Karpas-422 (cell line): ENCODE results near the gene RPUSD4. TPM values are rescaled to one million over a fixed set of nuclear protein-coding genes. Genes with fewer than 3 reads are reported as not detected.
A peak's percentile ranks its signal among the peaks of the same experiment; 100 is the strongest.

ENCODE experiments used
- DNase-seq: peaks from one replicate; pipeline ENCODE4 v3.0.0-alpha.2; 2015
- H2AFZ ChIP-seq: fragments of 200-600 bp; sonication (generic); 2 replicates; pipeline ENCODE4 v1.6.1; 2014; ENCODE audit warnings: antibody characterized with exemption, low read length, mixed read lengths
- H3K27ac ChIP-seq: fragments of 200-600 bp; sonication (generic); 2 replicates; pipeline ENCODE4 v1.5.1; 2014; ENCODE audit warnings: mild to moderate bottlenecking, low read length, moderate library complexity
- H3K27me3 ChIP-seq: fragments of 200-600 bp; sonication (generic); 2 replicates; pipeline ENCODE4 v1.6.1; 2014; ENCODE audit warnings: low read length, mixed read lengths
- H3K36me3 ChIP-seq: fragments of 200-600 bp; sonication (generic); 2 replicates; pipeline ENCODE4 v1.6.1; 2014; ENCODE audit warnings: low read length, mixed read lengths; ENCODE audit not compliant: insufficient read depth
- H3K4me1 ChIP-seq: fragments of 200-600 bp; sonication (generic); 2 replicates; pipeline ENCODE4 v1.6.1; 2014; ENCODE audit warnings: mild to moderate bottlenecking, low read length, mixed read lengths
- H3K4me2 ChIP-seq: fragments of 200-600 bp; sonication (generic); 2 replicates; pipeline ENCODE4 v1.6.1; 2014; ENCODE audit warnings: low read length, low read depth, mild to moderate bottlenecking; ENCODE audit not compliant: poor library complexity, severe bottlenecking
- H3K4me3 ChIP-seq: fragments of 200-600 bp; sonication (generic); 2 replicates; pipeline ENCODE4 v1.5.1; 2014; ENCODE audit warnings: mild to moderate bottlenecking, antibody characterized with exemption, low read length, mixed read lengths
- H3K79me2 ChIP-seq: fragments of 200-600 bp; sonication (generic); 2 replicates; pipeline ENCODE4 v1.6.1; 2014; ENCODE audit warnings: mild to moderate bottlenecking, low read length, mixed read lengths
- H3K9ac ChIP-seq: fragments of 200-600 bp; sonication (generic); 2 replicates; pipeline ENCODE4 v1.6.0; 2014; ENCODE audit warnings: low read length
- H3K9me2 ChIP-seq: fragments of 200-600 bp; sonication (generic), shearing (Covaris generic); replicated peaks from 2 replicates; pipeline ENCODE4 v1.6.0; 2014; ENCODE audit warnings: mild to moderate bottlenecking, low read length, moderate library complexity; ENCODE audit not compliant: insufficient read depth
- H3K9me3 ChIP-seq: fragments of 300-700, 200-600 bp; sonication (generic); 2 replicates; pipeline ENCODE4 v1.6.1; 2014; ENCODE audit warnings: low read length, mixed read lengths
- H4K20me1 ChIP-seq: fragments of 200-600 bp; sonication (generic); 2 replicates; pipeline ENCODE4 v1.6.1; 2014; ENCODE audit warnings: mild to moderate bottlenecking, antibody characterized with exemption, low read length, low read depth; ENCODE audit not compliant: insufficient read depth
- total RNA-seq: library from RNA; depleted of rRNA; stranded (reverse); fragments of >200 nt; shearing (Covaris generic); gene quantifications from 2 replicates; pipeline ENCODE4 v1.2.3, GENCODE V29; 2014; ENCODE audit warnings: low replicate concordance

Gene RPUSD4
- total RNA-seq, 1 experiment from 2014 or later, result 15.5 TPM

DNA sequence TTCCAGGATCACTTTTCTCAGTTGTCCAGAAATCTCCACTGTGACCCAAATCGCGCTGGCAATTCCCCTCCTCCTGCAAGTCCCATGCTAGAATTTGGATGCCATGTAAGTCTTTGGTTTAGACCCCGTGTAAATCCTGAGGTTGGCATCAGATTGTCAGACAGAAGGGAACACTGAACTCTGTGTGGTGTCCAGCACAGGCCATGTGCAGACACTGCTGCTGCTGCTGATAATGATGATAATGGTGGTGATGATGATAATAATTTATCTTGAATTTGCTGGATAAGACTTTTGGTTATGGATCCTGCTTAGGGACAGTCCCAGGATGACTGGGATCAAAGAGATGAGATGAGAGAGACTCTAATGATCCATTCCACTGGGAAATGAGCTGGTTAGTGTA is 45.0 kb downstream of the RPUSD4 start:
- H3K4me2 ChIP-seq, result no peak overlapping the region
- H2AFZ ChIP-seq, result no peak overlapping the region
- no peaks in the 10 kb centered on the region for H3K79me2 ChIP-seq
- H3K27me3 ChIP-seq, result no peaks in the 10 kb centered on the region
- H3K9ac ChIP-seq, result no peak overlapping the region
- H3K4me3 ChIP-seq, result no peak overlapping the region
- H3K36me3 ChIP-seq, result no peaks in the 10 kb centered on the region
- H4K20me1 ChIP-seq, result no peaks in the 10 kb centered on the region
- peaks cover 34% of the 10 kb centered on the region for H3K4me1 ChIP-seq
- H3K9me3 ChIP-seq, result no peaks in the 10 kb centered on the region
- H3K27ac ChIP-seq, result no peak overlapping the region
- DNase-seq, result no peak
- no peaks in the 10 kb centered on the region for H3K9me2 ChIP-seq

DNA sequence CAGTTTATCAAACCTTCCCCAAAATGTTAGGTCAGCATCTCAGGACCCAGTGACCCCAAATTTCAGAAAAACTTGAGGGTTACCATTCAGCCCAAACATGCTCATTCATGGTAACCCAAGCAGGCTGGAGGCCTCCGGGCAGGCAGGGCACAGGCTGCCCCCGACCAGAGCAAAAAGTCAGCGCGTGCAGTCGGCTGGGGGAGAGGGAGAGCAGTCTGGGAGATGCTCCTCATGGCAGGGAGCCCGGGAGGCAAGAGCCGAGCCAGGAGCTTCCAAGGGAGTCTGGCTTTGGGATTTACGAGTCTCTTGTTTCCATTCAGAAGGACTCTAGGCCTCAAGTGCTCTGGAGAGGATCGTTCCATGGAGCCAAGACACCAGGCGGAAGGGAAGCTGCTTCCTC is 45.7 kb downstream of the RPUSD4 start:
- H3K27ac ChIP-seq, result no peak overlapping the region
- no peak overlapping the region for H3K9ac ChIP-seq
- H3K9me2 ChIP-seq, result no peaks in the 10 kb centered on the region
- no peak overlapping the region for H2AFZ ChIP-seq
- H3K4me2 ChIP-seq, result no peak overlapping the region
- H4K20me1 ChIP-seq, result no peaks in the 10 kb centered on the region
- peaks cover 34% of the 10 kb centered on the region for H3K4me1 ChIP-seq
- H3K79me2 ChIP-seq, result no peaks in the 10 kb centered on the region
- no peaks in the 10 kb centered on the region for H3K9me3 ChIP-seq
- H3K36me3 ChIP-seq, result no peaks in the 10 kb centered on the region
- H3K27me3 ChIP-seq, result no peaks in the 10 kb centered on the region
- H3K4me3 ChIP-seq, result no peak overlapping the region
- no peak for DNase-seq

DNA sequence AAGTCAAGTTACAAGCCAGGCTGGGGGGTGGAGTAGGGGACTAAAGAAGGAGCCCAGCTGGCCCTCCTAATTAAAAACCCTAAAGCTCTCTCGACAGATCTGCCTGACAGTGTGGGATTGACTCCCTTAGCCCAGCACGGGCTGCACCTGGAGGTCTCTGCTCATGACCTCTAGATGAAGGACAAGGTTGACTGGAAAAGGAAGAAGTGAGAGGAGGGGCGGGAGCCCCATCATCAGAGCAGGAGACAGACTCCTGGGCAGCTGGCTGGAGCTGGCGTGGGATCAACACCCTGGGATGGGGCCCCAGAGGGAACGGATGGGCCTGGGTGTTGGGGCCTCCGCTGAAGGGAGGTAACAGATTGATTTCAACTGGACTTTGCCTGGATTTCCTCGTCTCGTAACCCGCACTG is 46.1 kb downstream of the RPUSD4 start:
- Histone ChIP-seq H3K9me2 (no peaks in the 10 kb centered on the region), H4K20me1 (no peaks in the 10 kb centered on the region), H3K9me3 (no peaks in the 10 kb centered on the region), H2AFZ (no peak overlapping the region), H3K9ac (no peak overlapping the region), H3K4me2 (no peak overlapping the region), H3K27me3 (no peaks in the 10 kb centered on the region), H3K36me3 (no peaks in the 10 kb centered on the region), H3K4me1 (peaks cover 34% of the 10 kb centered on the region), H3K27ac (no peak overlapping the region), H3K79me2 (no peaks in the 10 kb centered on the region), H3K4me3 (no peak overlapping the region)
- DNase-seq, result no peak

DNA sequence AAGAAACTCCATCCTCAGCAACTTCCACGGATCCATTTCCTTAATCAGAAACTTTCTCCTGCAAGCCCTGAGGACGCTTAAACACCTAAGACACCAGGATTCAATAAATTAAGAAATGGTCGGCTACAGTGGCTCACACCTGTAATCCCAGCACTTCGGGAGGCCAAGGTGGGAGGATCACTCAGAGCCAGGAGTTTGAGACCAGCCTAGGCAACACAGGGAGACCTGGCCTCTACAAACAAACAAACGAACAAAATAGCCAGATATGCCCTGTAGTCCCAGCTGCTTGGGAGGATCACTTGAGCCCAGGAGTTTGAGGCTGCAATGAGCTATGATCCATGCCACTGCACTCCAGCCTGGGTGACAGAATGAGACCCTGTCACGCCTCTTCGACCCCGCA is 46.7 kb downstream of the RPUSD4 start:
- no peak overlapping the region for H2AFZ ChIP-seq
- no peak overlapping the region for H3K9ac ChIP-seq
- no peaks in the 10 kb centered on the region for H3K9me3 ChIP-seq
- no peaks in the 10 kb centered on the region for H4K20me1 ChIP-seq
- no peaks in the 10 kb centered on the region for H3K27me3 ChIP-seq
- no peak for DNase-seq
- peaks cover 39% of the 10 kb centered on the region for H3K4me1 ChIP-seq
- H3K79me2 ChIP-seq, result no peaks in the 10 kb centered on the region
- no peaks in the 10 kb centered on the region for H3K9me2 ChIP-seq
- H3K4me3 ChIP-seq, result no peak overlapping the region
- no peak overlapping the region for H3K4me2 ChIP-seq
- no peaks in the 10 kb centered on the region for H3K36me3 ChIP-seq
- H3K27ac ChIP-seq, result no peak overlapping the region

DNA sequence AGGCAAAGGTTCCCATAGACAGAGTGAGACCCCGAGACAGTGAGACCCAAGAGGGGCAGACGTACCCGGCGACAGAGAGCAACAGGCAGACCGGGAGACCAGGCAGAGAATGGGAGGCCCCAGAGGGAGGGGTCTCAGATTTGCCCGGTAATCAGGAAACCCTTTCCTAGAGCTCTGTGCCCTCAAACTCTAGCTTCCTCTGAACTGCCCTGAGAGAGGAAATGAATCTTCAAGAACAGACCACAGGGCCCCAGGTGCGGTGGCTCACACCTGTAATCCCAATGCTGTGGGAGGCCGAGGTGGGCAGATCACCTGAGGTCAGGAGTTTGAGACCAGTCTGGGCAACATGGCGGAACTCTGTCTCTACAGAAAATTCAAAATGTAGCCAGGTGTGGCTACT is 47.7 kb downstream of the RPUSD4 start:
- Histone ChIP-seq H2AFZ (no peak overlapping the region), H3K36me3 (no peaks in the 10 kb centered on the region), H3K4me1 (peaks cover 40% of the 10 kb centered on the region), H3K9me2 (no peaks in the 10 kb centered on the region), H3K9ac (no peak overlapping the region), H3K4me2 (peak overlapping the region; percentile 51), H3K9me3 (no peaks in the 10 kb centered on the region), H4K20me1 (no peaks in the 10 kb centered on the region), H3K27me3 (no peaks in the 10 kb centered on the region), H3K4me3 (peak overlapping the region; percentile 29), H3K27ac (peak overlapping the region; percentile 53), H3K79me2 (no peaks in the 10 kb centered on the region)
- DNase-seq, result peak; percentile 49

DNA sequence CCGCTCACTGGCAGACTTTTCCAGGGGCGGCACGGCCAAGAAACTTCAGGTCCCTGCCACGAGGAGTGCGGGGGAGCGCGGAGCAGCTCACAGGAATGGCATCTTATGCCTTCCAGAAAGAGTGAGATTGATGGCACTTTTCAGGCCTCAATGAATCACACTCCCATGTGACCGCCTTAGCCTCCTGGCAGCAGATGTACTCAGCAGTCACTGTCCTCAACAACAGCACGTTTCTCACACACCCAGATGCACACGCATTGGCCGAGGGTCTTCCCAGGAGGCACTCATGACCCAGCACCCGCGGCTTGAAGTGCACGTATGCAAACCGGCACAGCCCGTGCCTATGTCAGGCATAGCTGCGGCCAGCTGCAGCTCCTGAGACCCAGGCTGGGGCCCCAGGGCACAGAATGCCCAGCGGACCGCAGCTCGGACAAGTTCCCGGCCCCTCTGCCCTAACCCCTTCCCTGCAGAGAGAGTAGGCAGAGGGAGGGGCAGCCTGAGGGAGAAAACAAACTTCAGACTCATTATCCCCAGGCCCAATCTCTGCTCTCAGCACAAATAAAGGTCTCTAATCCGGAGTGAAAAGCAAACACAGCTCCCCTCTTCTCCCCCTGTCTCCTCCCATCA is 48.3 kb downstream of the RPUSD4 start:
- Histone ChIP-seq H3K9me3 (no peaks in the 10 kb centered on the region), H3K27ac (peak overlapping the region; percentile 53), H3K27me3 (no peaks in the 10 kb centered on the region), H3K9me2 (no peaks in the 10 kb centered on the region), H3K4me3 (peak overlapping the region; percentile 43), H3K9ac (no peak overlapping the region), H3K79me2 (no peaks in the 10 kb centered on the region), H4K20me1 (no peaks in the 10 kb centered on the region), H3K36me3 (no peaks in the 10 kb centered on the region), H3K4me2 (peak overlapping the region; percentile 51), H2AFZ (no peak overlapping the region), H3K4me1 (peaks cover 40% of the 10 kb centered on the region)
- DNase-seq, result peak; percentile 88

DNA sequence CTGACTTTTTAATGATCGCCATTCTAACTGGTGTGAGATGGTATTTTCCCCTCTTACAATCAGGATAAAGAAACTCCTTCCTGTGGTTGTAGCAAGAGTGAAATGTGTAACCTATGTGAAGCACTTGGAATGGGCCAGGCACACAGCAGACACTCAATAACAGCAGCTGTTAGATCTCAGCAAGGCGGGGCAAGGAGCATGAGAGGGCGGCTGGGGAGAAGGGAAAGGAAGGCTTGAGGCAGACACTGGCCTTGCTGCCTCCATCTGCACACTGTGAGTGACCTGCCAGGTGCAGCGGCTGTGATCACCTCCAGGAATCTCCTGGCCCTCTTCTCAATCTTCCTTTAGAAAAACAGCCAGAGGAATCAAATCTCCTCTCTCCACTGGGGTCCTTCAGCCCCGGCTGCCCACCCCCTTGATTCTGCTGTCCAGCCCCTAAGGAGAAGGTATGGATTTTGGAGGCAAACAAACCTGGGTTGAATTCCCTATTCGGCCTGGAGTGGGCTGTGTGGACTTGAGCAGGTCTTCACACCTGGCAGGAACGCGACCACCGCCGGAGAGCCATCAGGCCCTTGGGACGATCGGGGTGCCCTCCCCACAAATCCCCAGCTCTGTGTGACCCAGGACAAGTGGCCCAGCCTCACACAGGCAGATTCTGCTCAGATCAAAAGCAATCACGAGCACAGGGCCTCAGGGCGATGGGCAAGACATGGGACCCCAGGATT is 49.0 kb downstream of the RPUSD4 start:
- H3K79me2 ChIP-seq, result no peaks in the 10 kb centered on the region
- H4K20me1 ChIP-seq, result no peaks in the 10 kb centered on the region
- DNase-seq, result no peak
- H3K9me3 ChIP-seq, result no peaks in the 10 kb centered on the region
- H3K27me3 ChIP-seq, result no peaks in the 10 kb centered on the region
- no peaks in the 10 kb centered on the region for H3K9me2 ChIP-seq
- no peak overlapping the region for H2AFZ ChIP-seq
- H3K9ac ChIP-seq, result no peak overlapping the region
- H3K4me2 ChIP-seq, result peak overlapping the region; percentile 51
- H3K4me1 ChIP-seq, result peaks cover 40% of the 10 kb centered on the region
- H3K27ac ChIP-seq, result peak overlapping the region; percentile 45; the same call in 1 of the 2 replicates
- peak overlapping the region; percentile 43; the same call in 1 of the 2 replicates for H3K4me3 ChIP-seq
- no peaks in the 10 kb centered on the region for H3K36me3 ChIP-seq

DNA sequence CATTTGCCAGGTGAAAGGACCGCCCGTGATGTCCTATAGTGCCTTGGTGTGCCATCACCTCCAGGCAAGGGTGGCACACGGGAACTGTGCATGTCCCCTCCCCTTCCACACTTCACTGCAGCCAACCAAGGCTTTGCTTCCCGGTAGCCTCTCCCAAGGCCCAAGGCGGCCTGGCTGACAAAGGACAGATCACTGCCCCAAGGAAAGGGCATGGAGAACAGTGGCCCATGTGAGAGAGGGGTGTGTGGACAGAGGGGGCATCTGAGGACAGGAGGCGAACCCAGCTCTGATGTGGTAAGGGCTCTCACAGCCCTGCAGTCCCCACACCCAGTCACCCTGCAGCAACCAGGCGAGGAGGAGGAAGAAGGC is 50.4 kb downstream of the RPUSD4 start:
- no peaks in the 10 kb centered on the region for H3K36me3 ChIP-seq
- H3K4me2 ChIP-seq, result no peak overlapping the region
- no peak for DNase-seq
- H3K9ac ChIP-seq, result no peak overlapping the region
- no peak overlapping the region for H2AFZ ChIP-seq
- no peak overlapping the region for H3K4me3 ChIP-seq
- H3K27me3 ChIP-seq, result no peaks in the 10 kb centered on the region
- no peaks in the 10 kb centered on the region for H4K20me1 ChIP-seq
- no peak overlapping the region for H3K27ac ChIP-seq
- no peaks in the 10 kb centered on the region for H3K9me3 ChIP-seq
- H3K9me2 ChIP-seq, result no peaks in the 10 kb centered on the region
- no peaks in the 10 kb centered on the region for H3K79me2 ChIP-seq
- peaks cover 40% of the 10 kb centered on the region for H3K4me1 ChIP-seq
